Measurements from ENCODE around the gene CFDP1.

CFDP1 gene

GRCh38 chr16:75261590-75262078 is 171.7 kb downstream of the CFDP1 start:
- TF ChIP-seq CTCF (IDR thresholded peaks at IDR 0.05; ENCODE audit: insufficient read depth, low read length, missing control alignments) = no peak
- ChIA-PET CTCF (interaction anchor here (1.0 kb wide), 1 partner anchor 141 kb away, joined by 3 read pairs; no protein-coding TSS in a partner anchor), POLR2A (no interaction called here)
- H3K4me3 ChIP-seq (ENCODE audit: low read depth, low read length) = no peak overlapping the region; the same call in 1 of the 2 replicates
- no peak for DNase-seq (ENCODE audit: low read depth, low spot score)

GRCh38 chr16:75260851-75261589 is 172.3 kb downstream of the CFDP1 start:
- no peak for TF ChIP-seq CTCF (IDR thresholded peaks at IDR 0.05; ENCODE audit: insufficient read depth, low read length, missing control alignments)
- H3K4me3 ChIP-seq (ENCODE audit: low read depth, low read length) = no peak overlapping the region; the same call in 1 of the 2 replicates
- POLR2A ChIA-PET = no interaction called here
- CTCF ChIA-PET = interaction anchor here (1.7 to 2.1 kb wide), 2 partner anchors 11 to 27 kb away, joined by 4 to 7 read pairs; no protein-coding TSS in a partner anchor
- no peak for DNase-seq (ENCODE audit: low read depth, low spot score)

- CTCF ChIA-PET = no interaction called here
- TF ChIP-seq CTCF (IDR thresholded peaks at IDR 0.05; ENCODE audit: insufficient read depth, low read length, missing control alignments) = no peak
- no peak overlapping the region for H3K4me3 ChIP-seq (ENCODE audit: low read depth, low read length)
- no peak for DNase-seq (ENCODE audit: low read depth, low spot score)
- POLR2A ChIA-PET = no interaction called here
Observed at GRCh38 chr16:75258807-75259141, 174.5 kb downstream of the CFDP1 start.

GRCh38 chr16:75257886-75258806 is 175.2 kb downstream of the CFDP1 start:
- POLR2A ChIA-PET = no interaction called here
- no peak for TF ChIP-seq CTCF (IDR thresholded peaks at IDR 0.05; ENCODE audit: insufficient read depth, low read length, missing control alignments)
- CTCF ChIA-PET = no interaction called here
- DNase-seq (ENCODE audit: low read depth, low spot score) = no peak
- no peak overlapping the region for H3K4me3 ChIP-seq (ENCODE audit: low read depth, low read length)

GRCh38 chr16:75256696-75257343 is 176.5 kb downstream of the CFDP1 start:
- CTCF ChIA-PET = interaction anchor here (0.9 kb wide), 1 partner anchor 58 kb away, joined by 3 read pairs; no protein-coding TSS in a partner anchor

More at GRCh38 chr16:75256696-75257343, 176.5 kb downstream of the CFDP1 start:
- no peak for DNase-seq (ENCODE audit: low read depth, low spot score)
- H3K4me3 ChIP-seq (ENCODE audit: low read depth, low read length) = no peak overlapping the region
- no peak for TF ChIP-seq CTCF (IDR thresholded peaks at IDR 0.05; ENCODE audit: insufficient read depth, low read length, missing control alignments)
- POLR2A ChIA-PET = interaction anchor here (0.6 to 4.6 kb wide), 3 partner anchors 10 to 49 kb away, joined by 3 to 16 read pairs (median 8); no protein-coding TSS in a partner anchor

All from AG04449 (cell line).